HG03103 (cell line): ENCODE data around the gene SLC44A3.
"Not testable (repeated sequence)": the region's sequence is repeated elsewhere in the genome, so short reads cannot be mapped to it uniquely, and the experiment has no call there.

ENCODE experiments used
- ATAC-seq: cut with Tn5 transposase; IDR thresholded peaks from one replicate; pipeline ENCODE4 v1.9.1; 2021; ENCODE audit warnings: low read depth; ENCODE audit not compliant: unreplicated experiment

The SLC44A3 gene

DNA sequence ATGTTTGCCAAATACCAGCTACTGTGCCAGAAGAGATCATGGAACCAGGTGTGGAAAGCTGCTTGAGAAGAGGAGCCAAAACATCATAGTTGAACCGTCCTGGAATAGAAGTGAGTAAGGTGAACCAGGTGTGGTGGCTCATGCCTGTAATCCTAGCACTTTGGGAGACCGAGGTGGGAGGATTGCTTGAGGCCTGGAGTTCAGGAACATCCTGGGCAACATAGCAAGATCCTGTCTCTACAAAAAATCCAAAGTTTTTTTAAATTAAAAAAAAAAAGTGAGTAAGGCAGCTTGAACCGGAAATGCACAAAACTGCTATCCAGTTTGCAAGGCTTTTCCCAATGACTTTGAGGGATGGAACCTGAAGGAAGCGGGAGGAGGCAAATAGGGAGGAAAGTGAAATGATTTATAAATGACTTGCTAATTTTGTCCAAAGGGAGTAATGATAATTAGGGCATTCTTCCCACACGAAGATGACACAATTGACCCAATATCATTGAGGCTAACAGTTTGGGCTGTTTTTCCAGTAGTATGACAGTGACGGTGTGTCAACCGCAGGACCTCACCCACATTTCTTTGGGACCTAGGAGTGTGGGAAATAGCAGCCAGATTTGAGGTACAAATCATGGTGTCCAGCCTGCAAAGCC is 108.3 kb downstream of the SLC44A3 start:
- no peak for ATAC-seq

DNA sequence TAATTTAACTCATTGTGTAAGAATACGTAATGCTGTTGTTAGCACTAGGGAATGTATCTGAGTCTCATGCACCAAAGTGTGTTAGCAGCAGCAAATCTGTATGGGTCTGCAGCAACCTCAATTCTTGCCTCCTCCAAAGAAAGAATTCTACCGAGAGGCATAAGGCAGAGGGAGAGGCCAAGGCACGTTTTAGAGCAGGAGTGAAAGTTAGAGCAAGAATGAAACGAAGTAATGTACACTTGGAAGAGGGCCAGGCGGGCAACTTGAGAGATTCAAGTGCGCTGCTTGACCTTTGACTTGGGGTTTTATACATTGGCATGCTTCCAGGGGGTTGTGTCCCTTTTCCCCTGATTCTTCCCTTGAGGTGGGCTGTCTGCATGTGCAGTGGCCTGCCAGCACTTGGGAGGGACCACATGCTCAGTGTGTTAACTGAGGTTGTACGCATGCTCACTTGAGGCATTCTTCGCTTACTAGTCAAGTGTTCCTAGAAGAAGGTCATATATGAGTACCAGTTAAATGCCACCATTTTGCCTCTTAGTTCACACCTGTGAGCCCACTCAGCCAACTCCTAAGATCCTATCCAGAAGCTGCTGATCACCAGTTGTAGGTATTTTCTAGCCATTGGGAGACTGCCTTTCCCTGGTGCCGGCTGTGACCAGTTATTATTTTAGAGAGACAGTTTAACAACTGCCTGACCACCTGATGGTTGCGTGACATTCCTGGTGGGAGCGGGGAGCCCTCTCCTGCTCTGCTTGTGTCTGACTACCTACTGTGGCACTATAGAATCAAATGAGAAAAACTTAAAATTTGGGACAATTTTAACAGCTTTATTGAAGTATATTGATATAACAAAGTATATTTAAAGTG is 109.4 kb downstream of the SLC44A3 start:
- no peak for ATAC-seq

DNA sequence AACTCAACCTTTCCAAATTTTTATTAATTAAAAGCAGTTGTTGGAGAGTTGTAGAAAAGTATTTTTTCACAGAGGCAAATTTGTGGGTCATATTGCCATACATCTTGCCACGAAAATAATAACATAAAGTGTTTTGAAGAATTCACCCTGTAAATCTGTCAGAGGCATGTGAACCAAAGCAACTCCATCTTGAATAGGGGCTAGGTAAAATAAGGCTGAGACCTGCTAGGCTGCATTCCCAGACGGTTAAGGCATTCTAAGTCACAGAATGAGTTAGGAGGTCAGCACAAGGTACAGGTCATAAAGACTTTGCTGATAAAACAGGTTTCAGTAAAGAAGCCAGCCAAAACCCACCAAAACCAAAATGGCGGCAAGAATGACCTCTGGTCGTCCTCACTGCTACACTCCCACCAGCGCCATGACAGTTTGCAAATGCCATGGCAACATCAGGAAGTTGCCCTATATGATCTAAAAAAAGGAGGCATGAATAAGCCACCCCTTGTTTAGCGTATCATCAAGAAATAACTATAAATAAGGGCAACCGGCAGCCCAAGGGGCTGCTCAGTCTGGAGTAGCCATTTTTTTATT is 111.2 kb downstream of the SLC44A3 start:
- ATAC-seq = no peak

GRCh38 chr1:94934551-94934950 is 114.4 kb downstream of the SLC44A3 start:
- ATAC-seq = no peak

DNA sequence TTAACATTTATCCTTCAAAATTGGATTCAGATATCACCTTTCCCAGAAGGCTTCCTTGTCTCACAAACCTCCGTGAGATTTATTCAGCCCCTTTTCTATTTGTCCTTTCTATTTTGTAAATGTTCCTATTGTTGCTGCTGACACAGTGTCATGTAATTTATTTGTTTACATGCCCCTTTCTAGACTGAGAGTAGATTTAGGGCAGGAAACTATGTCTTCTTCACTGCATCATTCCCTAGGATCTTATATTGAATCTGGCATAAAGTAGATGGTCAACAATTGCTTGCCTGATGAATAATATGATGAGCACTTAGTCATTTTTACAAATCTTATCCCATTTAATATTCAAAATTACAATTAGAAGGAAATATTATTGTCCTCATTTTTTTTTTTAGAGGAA is 114.9 kb downstream of the SLC44A3 start:
- no peak for ATAC-seq

DNA sequence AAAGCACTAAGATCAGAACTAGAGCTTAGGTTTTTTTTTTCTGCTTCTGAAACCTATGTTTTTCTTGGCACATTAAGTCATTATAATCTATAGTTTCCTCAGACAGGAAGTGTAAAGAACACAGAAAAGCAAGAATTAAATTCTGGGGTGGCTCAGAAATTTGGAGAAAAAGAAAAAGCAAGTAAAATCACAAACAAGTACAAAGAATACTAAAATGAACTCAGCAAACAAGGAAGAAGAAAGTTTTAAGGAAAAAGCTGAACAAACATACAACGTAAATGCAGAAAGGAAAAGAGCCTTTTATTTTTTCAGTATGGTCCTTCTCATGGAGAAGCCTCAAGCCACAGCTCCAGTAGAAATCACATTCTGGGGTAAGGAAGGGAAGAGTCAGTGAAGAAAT is 115.3 kb downstream of the SLC44A3 start:
- no peak for ATAC-seq

DNA sequence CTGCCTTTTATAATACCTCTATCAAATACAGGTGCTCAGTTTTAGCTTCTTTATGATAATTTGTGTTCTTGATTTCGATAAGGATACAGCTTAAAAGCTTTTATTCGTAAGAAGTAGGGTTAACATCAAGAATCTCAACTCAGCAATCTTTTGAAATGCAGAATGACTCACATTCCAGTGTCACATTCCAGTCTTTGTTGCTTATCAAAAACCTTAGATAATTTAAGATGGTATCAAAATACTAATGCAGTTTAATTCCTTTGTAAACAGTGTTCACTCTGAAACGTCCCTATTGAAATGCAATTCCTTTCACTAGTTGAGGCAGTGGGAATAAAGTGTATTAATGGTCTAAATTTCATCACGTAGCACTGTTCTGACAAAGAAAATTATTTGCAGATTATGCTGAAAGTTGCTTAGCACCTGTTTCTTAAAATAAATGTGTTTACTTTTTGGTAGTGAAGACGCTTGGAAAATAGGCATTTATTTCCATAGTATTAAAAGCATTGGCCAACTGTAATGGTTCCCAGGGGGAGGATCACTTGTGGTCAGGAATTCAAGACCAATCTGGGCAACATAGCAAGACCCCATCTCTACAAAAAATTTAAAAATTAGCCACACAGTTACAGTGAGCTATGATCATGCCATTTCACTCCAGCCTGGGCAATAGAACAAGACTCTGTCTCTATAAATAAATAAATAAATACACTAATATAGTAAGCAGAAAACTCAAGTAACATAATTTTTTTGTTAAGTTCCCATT is 116.9 kb downstream of the SLC44A3 start:
- ATAC-seq = no peak

DNA sequence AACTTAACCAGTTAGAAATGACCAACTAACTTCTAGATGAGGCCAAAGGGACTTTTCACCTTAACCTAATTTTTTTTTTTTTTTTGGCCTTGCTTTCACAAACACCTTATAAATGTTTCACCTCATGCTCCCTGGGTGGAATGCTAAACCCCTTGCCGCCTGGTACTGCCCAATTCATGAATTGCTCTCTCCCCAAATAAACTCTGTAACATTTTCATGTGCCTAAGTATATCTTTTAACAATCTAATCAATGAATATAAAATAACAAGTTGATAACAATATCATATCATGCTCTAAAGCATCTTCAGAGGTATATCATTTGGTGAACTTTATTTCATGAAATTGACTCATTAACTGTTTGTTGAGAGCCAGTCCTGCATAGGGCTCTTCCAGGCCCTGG is 117.7 kb downstream of the SLC44A3 start:
- ATAC-seq = no peak

DNA sequence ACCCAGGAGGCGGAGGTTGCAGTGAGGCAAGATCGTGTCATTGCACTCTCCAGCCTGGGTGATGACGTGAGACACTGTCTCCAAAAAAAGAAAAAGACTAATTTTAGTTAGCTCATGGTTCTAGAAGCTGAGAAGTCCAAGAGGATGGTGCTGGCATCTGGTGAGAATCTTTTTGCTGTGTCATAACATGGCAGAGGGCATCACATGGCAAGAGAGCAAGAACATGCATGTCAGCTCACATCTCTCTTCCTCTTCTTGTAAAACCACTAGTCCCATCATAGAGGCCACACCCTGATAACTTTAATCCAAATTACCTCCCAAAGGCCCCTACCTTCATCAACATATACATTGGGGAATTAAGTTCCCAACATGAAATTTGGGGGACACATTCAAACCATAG is 120.6 kb downstream of the SLC44A3 start:
- no peak for ATAC-seq

GRCh38 chr1:94941480-94941879 is 121.3 kb downstream of the SLC44A3 start:
- not testable (repeated sequence) for ATAC-seq

DNA sequence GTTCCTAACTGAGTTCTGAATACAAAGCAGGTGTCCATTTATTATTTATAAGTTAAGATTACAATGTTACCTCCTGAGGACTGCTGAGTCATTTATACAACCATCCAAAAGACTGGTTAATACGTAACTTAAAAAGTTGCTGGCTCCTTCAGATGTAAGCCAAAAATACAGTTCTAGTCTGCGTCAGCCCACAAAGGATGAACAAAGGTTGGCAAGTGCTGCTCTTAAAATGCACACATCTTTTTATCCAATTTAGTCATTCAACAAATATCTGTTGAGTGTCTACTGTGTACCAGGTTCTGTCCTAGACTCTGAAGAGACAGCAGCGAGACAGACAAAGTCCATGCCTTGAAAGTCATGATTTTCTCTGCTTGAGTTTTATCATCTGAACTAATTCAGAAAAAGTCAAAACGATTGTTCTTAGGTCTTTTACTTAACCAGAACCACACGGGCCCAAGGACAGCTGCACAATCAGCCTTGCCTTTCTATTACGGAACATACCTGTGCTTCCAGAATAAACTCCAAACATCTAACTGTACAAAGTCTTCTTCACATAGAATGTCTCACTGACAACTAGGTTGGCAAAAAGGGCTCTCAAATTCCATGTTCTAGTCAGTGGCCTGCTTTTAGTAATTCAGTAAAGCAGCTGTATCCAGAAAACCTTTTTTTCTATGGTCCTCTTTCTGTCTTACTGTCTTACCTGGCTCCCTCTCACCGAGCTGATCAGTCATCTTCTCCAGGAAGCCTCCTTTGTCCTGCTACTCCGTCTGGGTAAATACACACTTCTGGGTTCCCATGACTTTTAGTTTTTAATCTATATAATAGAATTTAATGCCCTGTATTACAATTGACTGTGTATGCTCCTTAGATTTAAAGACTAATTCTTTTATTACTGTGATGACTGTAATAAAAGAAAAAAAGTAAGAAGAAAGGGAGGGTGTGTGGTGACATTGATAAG is 122.3 kb downstream of the SLC44A3 start:
- no peak for ATAC-seq
